ENCODE data around the gene SLC5A7. TPM values are rescaled to one million over a fixed set of nuclear protein-coding genes. Genes with fewer than 3 reads are reported as not detected.

The SLC5A7 gene
- total RNA-seq, 1 donor from 2014 or later: 2.7 TPM

DNA sequence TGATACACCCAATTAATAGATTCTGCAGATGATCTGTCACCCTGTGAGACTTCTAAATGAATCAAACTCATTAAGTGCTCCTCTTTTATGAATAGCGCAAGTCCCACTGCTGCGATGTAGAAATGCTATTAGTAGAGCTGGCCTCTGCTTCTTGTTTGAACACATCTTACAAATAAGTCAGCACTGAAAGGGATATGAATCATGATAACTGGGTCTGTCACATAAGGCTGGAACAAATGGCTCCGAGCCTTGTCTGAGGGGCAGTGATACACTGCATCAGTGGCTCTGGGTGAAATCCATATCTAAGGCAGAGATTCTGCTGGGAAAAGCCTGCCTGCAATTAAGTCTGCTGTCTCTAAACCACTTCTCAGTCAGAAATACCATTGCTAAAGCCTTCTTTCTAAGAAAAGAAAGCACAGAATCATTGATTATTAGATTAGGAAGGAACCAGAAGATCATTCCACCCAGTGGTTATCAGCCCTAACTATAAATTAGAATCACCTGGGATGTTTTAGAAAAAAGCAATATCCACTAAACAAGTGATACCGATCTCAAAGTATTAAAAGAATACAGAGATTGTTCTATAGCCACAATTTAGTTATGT is 75.2 kb downstream of the SLC5A7 start:
- no peak for DNase-seq (ENCODE audit: low read depth, low spot score)
- H3K36me3 Mint-ChIP-seq (ENCODE audit: low read depth): no peaks in the 10 kb centered on the region
- no peak overlapping the region for H3K4me3 Mint-ChIP-seq
- H3K4me1 Mint-ChIP-seq: no peaks in the 10 kb centered on the region
- H3K27ac Mint-ChIP-seq (ENCODE audit: unreplicated experiment): peak overlapping the region; percentile 8
- TF ChIP-seq, protein P1, sequence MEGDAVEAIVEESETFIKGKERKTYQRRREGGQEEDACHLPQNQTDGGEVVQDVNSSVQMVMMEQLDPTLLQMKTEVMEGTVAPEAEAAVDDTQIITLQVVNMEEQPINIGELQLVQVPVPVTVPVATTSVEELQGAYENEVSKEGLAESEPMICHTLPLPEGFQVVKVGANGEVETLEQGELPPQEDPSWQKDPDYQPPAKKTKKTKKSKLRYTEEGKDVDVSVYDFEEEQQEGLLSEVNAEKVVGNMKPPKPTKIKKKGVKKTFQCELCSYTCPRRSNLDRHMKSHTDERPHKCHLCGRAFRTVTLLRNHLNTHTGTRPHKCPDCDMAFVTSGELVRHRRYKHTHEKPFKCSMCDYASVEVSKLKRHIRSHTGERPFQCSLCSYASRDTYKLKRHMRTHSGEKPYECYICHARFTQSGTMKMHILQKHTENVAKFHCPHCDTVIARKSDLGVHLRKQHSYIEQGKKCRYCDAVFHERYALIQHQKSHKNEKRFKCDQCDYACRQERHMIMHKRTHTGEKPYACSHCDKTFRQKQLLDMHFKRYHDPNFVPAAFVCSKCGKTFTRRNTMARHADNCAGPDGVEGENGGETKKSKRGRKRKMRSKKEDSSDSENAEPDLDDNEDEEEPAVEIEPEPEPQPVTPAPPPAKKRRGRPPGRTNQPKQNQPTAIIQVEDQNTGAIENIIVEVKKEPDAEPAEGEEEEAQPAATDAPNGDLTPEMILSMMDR (conservative IDR thresholded peaks at IDR 0.05): no peak
- H3K27me3 Mint-ChIP-seq (ENCODE audit: low read depth): no peaks in the 10 kb centered on the region
- H3K9me3 Mint-ChIP-seq: no peaks in the 10 kb centered on the region

Other genes with a start within 250 kb of the SLC5A7 start
- 0.05 TPM in 1 of 2 replicates, not detected in the other for gene RGPD4, start 159.6 kb upstream of the SLC5A7 start, total RNA-seq